Trophoblast cell (in vitro differentiated cells and primary cell): ENCODE data around the gene PSMD4.
A peak's percentile ranks its signal among the peaks of the same experiment; 100 is the strongest.
"Not testable (repeated sequence)": the region's sequence is repeated elsewhere in the genome, so short reads cannot be mapped to it uniquely, and the experiment has no call there.

Experiments
- DNase-seq, 2 donors: peaks; one replicate each; pipeline ENCODE4 v3.0.0-alpha.2; 2016
- H2AFZ ChIP-seq: 2 replicates; pipeline ENCODE4 v1.6.1; 2013; ENCODE audit warnings: low read length, moderate library complexity, mild to moderate bottlenecking; ENCODE audit not compliant: insufficient read depth, poor library complexity
- H2AK5ac ChIP-seq: 2 replicates; pipeline ENCODE4 v1.6.1; 2013; ENCODE audit warnings: mild to moderate bottlenecking, low read length
- H2BK120ac ChIP-seq: 2 replicates; pipeline ENCODE4 v1.6.1; 2013; ENCODE audit warnings: low read length, mild to moderate bottlenecking, moderate library complexity; ENCODE audit not compliant: insufficient read depth, poor library complexity
- H2BK12ac ChIP-seq: 2 replicates; pipeline ENCODE4 v1.6.1; 2013; ENCODE audit warnings: mild to moderate bottlenecking, low read length, moderate library complexity
- H2BK5ac ChIP-seq: 2 replicates; pipeline ENCODE4 v1.6.1; 2013; ENCODE audit warnings: low read length, low read depth, moderate library complexity, mild to moderate bottlenecking; ENCODE audit not compliant: poor library complexity
- H3K14ac ChIP-seq: 2 replicates; pipeline ENCODE4 v1.6.1; 2013; ENCODE audit warnings: mild to moderate bottlenecking, low read length
- H3K18ac ChIP-seq: 2 replicates; pipeline ENCODE4 v1.6.1; 2013; ENCODE audit warnings: mild to moderate bottlenecking, low read length
- H3K23ac ChIP-seq: 2 replicates; pipeline ENCODE4 v1.6.1; 2013; ENCODE audit warnings: low read length
- H3K27ac ChIP-seq: 2 replicates; pipeline ENCODE4 v1.5.1; 2013; ENCODE audit warnings: low read depth, mild to moderate bottlenecking, inconsistent platforms, low read length, moderate library complexity
- H3K27me3 ChIP-seq: 2 replicates; pipeline ENCODE4 v1.6.1; 2013; ENCODE audit warnings: inconsistent platforms, mild to moderate bottlenecking, low read length, moderate library complexity; ENCODE audit not compliant: insufficient read depth
- H3K36me3 ChIP-seq, 2 experiments: 1 replicate in 1 of 2; 2 replicates in 1 of 2; pipeline ENCODE4 v1.6.1; 2013; ENCODE audit warnings: low read length in 2 of 2, mild to moderate bottlenecking in 2 of 2, moderate library complexity in 1 of 2; ENCODE audit not compliant: insufficient read depth in 2 of 2, control insufficient read depth in 1 of 2
- H3K4ac ChIP-seq: 2 replicates; pipeline ENCODE4 v1.6.1; 2013; ENCODE audit warnings: low read depth, mild to moderate bottlenecking, low read length, moderate library complexity
- H3K4me1 ChIP-seq, 2 experiments: 1 replicate in 1 of 2; 2 replicates in 1 of 2; pipeline ENCODE4 v1.6.1; 2013; ENCODE audit warnings: low read length in 2 of 2, mild to moderate bottlenecking in 2 of 2, moderate library complexity in 1 of 2; ENCODE audit not compliant: insufficient read depth in 2 of 2, control insufficient read depth in 1 of 2
- H3K4me2 ChIP-seq: 2 replicates; pipeline ENCODE4 v1.6.1; 2013; ENCODE audit warnings: inconsistent platforms, mild to moderate bottlenecking, low read length, moderate library complexity
- H3K4me3 ChIP-seq: 2 replicates; pipeline ENCODE4 v1.5.1; 2013; ENCODE audit warnings: mild to moderate bottlenecking, low read depth, low read length, inconsistent platforms
- H3K79me1 ChIP-seq: one replicate; pipeline ENCODE4 v1.6.1; 2013; ENCODE audit warnings: low read length
- H3K79me2 ChIP-seq: 2 replicates; pipeline ENCODE4 v1.6.1; 2013; ENCODE audit warnings: low read length, mild to moderate bottlenecking; ENCODE audit not compliant: control insufficient read depth, insufficient read depth, poor library complexity
- H3K9ac ChIP-seq: 2 replicates; pipeline ENCODE4 v1.6.1; 2013; ENCODE audit warnings: mild to moderate bottlenecking, low read length
- H3K9me3 ChIP-seq: 2 replicates; pipeline ENCODE4 v1.6.1; 2013; ENCODE audit warnings: low read depth, mild to moderate bottlenecking, control low read depth, inconsistent platforms, low read length; ENCODE audit not compliant: insufficient read depth
- H4K12ac ChIP-seq: 2 replicates; pipeline ENCODE4 v1.6.1; 2013; ENCODE audit warnings: low read depth, mild to moderate bottlenecking, low read length, moderate library complexity
- H4K8ac ChIP-seq: 2 replicates; pipeline ENCODE4 v1.6.1; 2013; ENCODE audit warnings: low read depth, mild to moderate bottlenecking, low read length, moderate library complexity
- H4K91ac ChIP-seq: one replicate; pipeline ENCODE4 v1.6.1; 2013; ENCODE audit warnings: low read depth, mild to moderate bottlenecking, low read length, moderate library complexity
- WGBS: extraction: QIAGEN DNeasy Blood & Tissue Kit; methylation state at CpG from one replicate; pipeline ENCODE4 v1.1.7; 2013; ENCODE audit warnings: missing lambda C conversion rate; ENCODE audit not compliant: insufficient read length, insufficient coverage; ENCODE audit errors: extremely low coverage; 5-methylcytosine and 5-hydroxymethylcytosine counted together

PSMD4 gene

GRCh38 chr1:151273924-151274466, 19.5 kb downstream of the PSMD4 start:
- no peak overlapping the region for H3K9ac ChIP-seq
- no peak for DNase-seq
- no peak overlapping the region for H4K91ac ChIP-seq
- H3K18ac ChIP-seq: no peak overlapping the region
- no peak overlapping the region for H3K23ac ChIP-seq
- no peak overlapping the region for H4K8ac ChIP-seq
- H3K9me3 ChIP-seq: no peaks in the 10 kb centered on the region
- no peaks in the 10 kb centered on the region for H3K79me2 ChIP-seq
- no peak overlapping the region for H2BK12ac ChIP-seq
- H3K14ac ChIP-seq: no peak overlapping the region
- H3K4ac ChIP-seq: no peak overlapping the region
- no peaks in the 10 kb centered on the region for H3K4me1 ChIP-seq
- no peak overlapping the region for H3K4me3 ChIP-seq
- no peak overlapping the region for H3K4me2 ChIP-seq
- H3K27ac ChIP-seq: no peak overlapping the region
- no peak overlapping the region for H2AFZ ChIP-seq
- no peaks in the 10 kb centered on the region for H3K79me1 ChIP-seq
- peaks cover 2% of the 10 kb centered on the region in 2 experiments for H3K36me3 ChIP-seq
- no peaks in the 10 kb centered on the region for H3K27me3 ChIP-seq
- no peak overlapping the region for H2BK5ac ChIP-seq
- no peak overlapping the region for H4K12ac ChIP-seq
- no peak overlapping the region for H2AK5ac ChIP-seq
- no peak overlapping the region for H2BK120ac ChIP-seq
- whole genome bisulfite sequencing: no CpG with 5 or more reads among the region's 3 CpGs

- not testable (repeated sequence) for H3K4ac ChIP-seq, H2BK120ac ChIP-seq, H3K36me3 ChIP-seq, H4K91ac ChIP-seq, H3K23ac ChIP-seq, H2AK5ac ChIP-seq, H3K27ac ChIP-seq, H2BK12ac ChIP-seq, H3K79me2 ChIP-seq, H2BK5ac ChIP-seq, H3K18ac ChIP-seq, H4K8ac ChIP-seq, H4K12ac ChIP-seq, DNase-seq, H3K4me1 ChIP-seq, H3K9ac ChIP-seq, H3K14ac ChIP-seq, H3K27me3 ChIP-seq, H3K9me3 ChIP-seq, H2AFZ ChIP-seq, H3K79me1 ChIP-seq, H3K4me2 ChIP-seq, H3K4me3 ChIP-seq
- no CpG with 5 or more reads among the region's 5 CpGs for WGBS
Observed at GRCh38 chr1:151275341-151275740, 20.8 kb downstream of the PSMD4 start.

DNA sequence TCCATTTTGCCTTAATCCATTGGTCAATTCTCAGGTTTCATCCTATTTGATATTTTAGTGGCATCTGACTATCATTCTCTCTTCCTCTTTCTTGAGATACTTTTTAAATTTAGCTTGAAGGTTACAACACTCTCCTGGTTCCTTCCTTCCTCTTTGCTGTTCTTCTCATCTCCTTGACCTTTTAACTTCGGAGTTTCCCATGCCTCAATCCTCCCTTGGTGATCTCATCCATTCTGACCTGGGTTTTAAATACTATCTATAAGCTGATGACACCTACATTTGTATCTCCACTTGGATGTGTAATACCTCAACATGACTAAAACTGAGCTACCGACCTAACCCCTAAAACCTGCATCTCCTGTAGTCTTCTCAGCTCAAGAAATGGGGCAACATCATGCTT, 22.7 kb downstream of the PSMD4 start:
- no peaks in the 10 kb centered on the region for H3K9me3 ChIP-seq
- H2BK5ac ChIP-seq: no peak overlapping the region
- no peak overlapping the region for H4K12ac ChIP-seq
- peak in 1 of 2 donors; percentile 38 for DNase-seq
- no peak overlapping the region for H3K4me2 ChIP-seq
- H2AFZ ChIP-seq: no peak overlapping the region
- no peak overlapping the region for H2BK12ac ChIP-seq
- H3K4me1 ChIP-seq: peaks cover 1 to 2% of the 10 kb centered on the region in 2 experiments
- no peak overlapping the region for H2BK120ac ChIP-seq
- H3K79me1 ChIP-seq: peaks cover 7% of the 10 kb centered on the region
- H3K23ac ChIP-seq: no peak overlapping the region
- H3K14ac ChIP-seq: no peak overlapping the region
- no peak overlapping the region for H3K4me3 ChIP-seq
- no peak overlapping the region for H3K9ac ChIP-seq
- H3K27ac ChIP-seq: no peak overlapping the region
- H3K79me2 ChIP-seq: peaks cover 6% of the 10 kb centered on the region
- H2AK5ac ChIP-seq: no peak overlapping the region
- H3K36me3 ChIP-seq: no peaks in the 10 kb centered on the region
- no peaks in the 10 kb centered on the region for H3K27me3 ChIP-seq
- no CpG with 5 or more reads among the region's 2 CpGs for WGBS
- no peak overlapping the region for H4K8ac ChIP-seq
- no peak overlapping the region for H4K91ac ChIP-seq
- no peak overlapping the region for H3K18ac ChIP-seq
- H3K4ac ChIP-seq: no peak overlapping the region

DNA sequence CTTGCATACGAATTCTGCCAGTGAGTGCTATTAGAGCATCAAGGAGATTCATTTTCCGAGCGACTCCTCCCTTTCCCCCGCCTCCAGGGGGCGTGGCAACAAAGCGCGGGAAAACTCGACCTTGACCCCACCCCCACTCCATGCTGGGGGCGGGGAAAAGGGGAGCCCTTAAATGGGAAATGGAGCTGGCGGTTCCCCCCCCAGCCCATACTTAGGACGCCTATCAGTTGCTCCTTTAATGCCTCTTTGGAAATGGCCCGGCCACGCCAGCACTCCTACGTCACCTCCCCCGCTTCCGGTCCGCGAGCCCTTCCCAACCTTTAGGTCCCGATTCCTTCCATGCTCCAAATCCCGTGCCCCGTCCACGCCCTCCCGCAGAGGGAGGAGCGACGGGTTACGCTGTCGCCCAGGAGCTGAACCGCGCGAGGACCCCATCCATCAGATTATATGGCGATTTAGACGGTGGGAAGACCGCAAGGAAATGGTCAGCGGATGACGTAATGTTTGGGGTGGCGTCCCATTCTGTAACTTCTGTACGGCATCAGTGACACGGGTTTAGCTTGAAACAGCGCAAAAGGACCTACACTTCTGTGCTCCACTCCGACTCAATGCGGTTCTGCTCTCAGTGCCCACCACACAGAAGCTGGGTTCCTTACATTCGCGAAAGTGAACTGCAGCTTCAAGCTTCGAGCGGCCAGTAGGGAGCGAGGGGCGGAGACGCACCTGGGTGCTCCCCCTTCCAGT, 26.9 kb downstream of the PSMD4 start:
- peaks cover 15% of the 10 kb centered on the region for H3K79me2 ChIP-seq
- peak overlapping the region; percentile 6 for H3K4ac ChIP-seq
- peak overlapping the region; percentile 94 for H2AFZ ChIP-seq
- peak overlapping the region; percentile 38 for H2BK12ac ChIP-seq
- H2BK5ac ChIP-seq: peak overlapping the region; percentile 96
- H4K91ac ChIP-seq: peak overlapping the region; percentile 95
- H3K4me1 ChIP-seq: peaks cover 5 to 13% of the 10 kb centered on the region in 2 experiments
- H3K27ac ChIP-seq: peak overlapping the region; percentile 93
- H4K12ac ChIP-seq: peak overlapping the region; percentile 90
- H2AK5ac ChIP-seq: peak overlapping the region; percentile 2
- H4K8ac ChIP-seq: peak overlapping the region; percentile 96
- H3K79me1 ChIP-seq: peaks cover 15% of the 10 kb centered on the region
- H3K14ac ChIP-seq: peak overlapping the region; percentile 98
- WGBS: no CpG with 5 or more reads among the region's 48 CpGs
- H3K9me3 ChIP-seq: no peaks in the 10 kb centered on the region
- peak; percentile 97 to 100 for DNase-seq
- no peak overlapping the region for H3K23ac ChIP-seq
- peak overlapping the region; percentile 97 for H3K18ac ChIP-seq
- no peaks in the 10 kb centered on the region for H3K27me3 ChIP-seq
- H3K4me3 ChIP-seq: peak overlapping the region; percentile 81
- H2BK120ac ChIP-seq: peak overlapping the region; percentile 90
- H3K36me3 ChIP-seq: peaks cover 6 to 10% of the 10 kb centered on the region in 2 experiments
- peak overlapping the region; percentile 81 for H3K9ac ChIP-seq
- peak overlapping the region; percentile 71 for H3K4me2 ChIP-seq
